Left lung (tissue), 10 donors: ENCODE data around the gene EXOC7. TPM values are rescaled to one million over a fixed set of nuclear protein-coding genes. Genes with fewer than 3 reads are reported as not detected.
"Not testable (repeated sequence)": the region's sequence is repeated elsewhere in the genome, so short reads cannot be mapped to it uniquely, and the experiment has no call there.

Experiments
- ATAC-seq: fragments of 200-7000 bp; cut with Tn5 transposase; one replicate; pipeline ENCODE4 v1.9.1; 2020; ENCODE audit warnings: moderate library complexity
- DNase-seq, 4 donors: peaks; one replicate each; pipeline ENCODE4 v3.0.0-alpha.2; 2013 to 2020
- H3K27ac ChIP-seq, 2 donors: fragments of 200-600 bp; sonication (generic) in 1 of 2; one replicate each; pipeline versions ENCODE4 v1.5.0 to v1.8.0; 2020 to 2021
- H3K27me3 ChIP-seq, 2 donors: fragments of 200-600 bp; sonication (generic) in 1 of 2; one replicate each; pipeline versions ENCODE4 v1.5.0 to v1.8.0; 2020 to 2021
- H3K36me3 ChIP-seq, 2 donors: fragments of 200-600 bp; sonication (generic) in 1 of 2; one replicate each; pipeline versions ENCODE4 v1.5.0 to v1.8.0; 2020 to 2021
- H3K4me1 ChIP-seq, 2 donors: fragments of 200-600 bp; one replicate each; pipeline ENCODE4 v1.8.0; 2021
- H3K4me3 ChIP-seq, 2 donors: fragments of 200-600 bp; sonication (generic) in 1 of 2; one replicate each; pipeline versions ENCODE4 v1.5.0 to v1.8.0; 2020 to 2021; ENCODE audit warnings: mild to moderate bottlenecking in 1 of 2
- H3K9me3 ChIP-seq, 2 donors: fragments of 200-600 bp; sonication (generic) in 1 of 2; one replicate each; pipeline versions ENCODE4 v1.5.0 to v1.8.0; 2020 to 2021
- intact Hi-C, 2 donors: fragments of 100-400 bp; cut with DNase I; formaldehyde crosslinking; loops; one replicate each; pipeline versions ENCODE4 v1.11.2 to v1.14.2; 2022
- polyA plus RNA-seq, 6 donors: library from polyadenylated mRNA; unstranded; fragments of 120-200 nt; gene quantifications; one replicate each; pipeline ENCODE4 v1.2.1, GENCODE V29; 2013; ENCODE audit not compliant: insufficient read length in 6 of 6
- total RNA-seq, 2 donors: library from RNA; stranded (reverse); fragmentation: NEBNext Ultra II Directional; extraction: Animal tissue kit (Norgen Biotek cat#: 25700); gene quantifications; one replicate each; pipeline ENCODE4 v1.2.1, GENCODE V29; 2021
- TF ChIP-seq, protein P1 (sequence below), 2 donors: fragments of 200-600 bp; sonication (generic) in 1 of 2; IDR thresholded peaks; one replicate each; pipeline versions ENCODE4 v1.5.0 to v1.8.0; 2021; ENCODE audit warnings: antibody characterized with exemption in 2 of 2
- donor health status: DM: no; HTN: yes; CAD: no.
- donor health status: DM: no; HTN: no; CAD: no.

EXOC7 gene
- total and polyA plus RNA-seq, 8 donors, result 114 to 178 (median 162) TPM

DNA sequence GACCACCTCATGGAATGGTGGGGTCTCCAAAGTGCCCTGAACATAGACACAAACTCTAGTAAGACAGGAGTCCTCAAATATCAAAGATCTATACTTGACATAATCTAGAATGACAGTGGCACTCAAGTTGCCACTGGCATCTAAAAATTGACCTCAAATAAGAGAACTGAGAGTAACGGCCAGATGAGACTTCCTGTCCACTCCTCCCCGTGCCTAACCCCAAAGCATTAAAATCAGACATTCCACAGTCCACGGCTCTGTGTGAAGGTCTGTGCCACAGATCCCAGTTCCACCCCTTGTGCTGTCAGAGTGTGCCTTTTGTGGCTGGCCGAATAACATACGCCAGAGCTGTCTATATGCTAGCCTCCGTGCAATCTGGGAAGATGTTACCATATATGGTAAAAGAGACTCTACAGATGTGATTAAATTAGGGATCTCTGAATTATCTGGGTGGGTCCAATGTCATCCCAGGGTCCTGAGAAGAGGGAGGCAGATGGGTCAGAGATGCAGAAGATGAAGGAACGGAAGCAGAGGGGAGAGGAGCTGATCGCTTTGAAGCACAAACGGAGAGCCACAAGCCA lies 55.5 kb downstream of the EXOC7 start:
- no peak overlapping the region for H3K4me3 ChIP-seq
- TF ChIP-seq, protein P1, sequence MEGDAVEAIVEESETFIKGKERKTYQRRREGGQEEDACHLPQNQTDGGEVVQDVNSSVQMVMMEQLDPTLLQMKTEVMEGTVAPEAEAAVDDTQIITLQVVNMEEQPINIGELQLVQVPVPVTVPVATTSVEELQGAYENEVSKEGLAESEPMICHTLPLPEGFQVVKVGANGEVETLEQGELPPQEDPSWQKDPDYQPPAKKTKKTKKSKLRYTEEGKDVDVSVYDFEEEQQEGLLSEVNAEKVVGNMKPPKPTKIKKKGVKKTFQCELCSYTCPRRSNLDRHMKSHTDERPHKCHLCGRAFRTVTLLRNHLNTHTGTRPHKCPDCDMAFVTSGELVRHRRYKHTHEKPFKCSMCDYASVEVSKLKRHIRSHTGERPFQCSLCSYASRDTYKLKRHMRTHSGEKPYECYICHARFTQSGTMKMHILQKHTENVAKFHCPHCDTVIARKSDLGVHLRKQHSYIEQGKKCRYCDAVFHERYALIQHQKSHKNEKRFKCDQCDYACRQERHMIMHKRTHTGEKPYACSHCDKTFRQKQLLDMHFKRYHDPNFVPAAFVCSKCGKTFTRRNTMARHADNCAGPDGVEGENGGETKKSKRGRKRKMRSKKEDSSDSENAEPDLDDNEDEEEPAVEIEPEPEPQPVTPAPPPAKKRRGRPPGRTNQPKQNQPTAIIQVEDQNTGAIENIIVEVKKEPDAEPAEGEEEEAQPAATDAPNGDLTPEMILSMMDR (IDR thresholded peaks at IDR 0.05), result no peak
- no peaks in the 10 kb centered on the region for H3K27me3 ChIP-seq
- peaks cover 4 to 13% of the 10 kb centered on the region in 2 donors for H3K4me1 ChIP-seq
- no peak for DNase-seq
- intact Hi-C loops, result no loop called here
- no peaks in the 10 kb centered on the region for H3K9me3 ChIP-seq
- no peak overlapping the region for H3K27ac ChIP-seq
- ATAC-seq, result no peak
- H3K36me3 ChIP-seq, result peaks cover 0 to 99% of the 10 kb centered on the region in 2 donors

DNA sequence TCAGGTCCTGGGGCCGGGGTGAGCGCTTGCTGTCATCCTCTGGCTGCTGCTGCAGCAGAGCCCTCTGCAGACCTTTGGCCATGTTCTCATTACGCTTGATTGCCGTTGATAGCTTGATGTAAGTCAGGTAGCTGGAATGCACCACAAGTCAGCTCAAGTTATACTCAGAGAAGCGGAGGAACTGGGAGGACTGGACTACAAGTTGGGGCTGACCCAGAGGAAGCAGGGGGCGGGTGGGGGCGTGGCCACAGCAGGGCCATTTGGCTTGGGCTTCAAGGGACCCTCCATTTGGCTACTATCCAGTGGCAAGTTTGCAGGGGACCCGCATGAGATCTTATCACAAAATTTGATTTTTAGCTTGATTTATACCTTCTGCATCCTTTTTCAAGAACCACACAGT lies 57.5 kb downstream of the EXOC7 start:
- DNase-seq (no peak), ATAC-seq (no peak)
- Histone ChIP-seq H3K4me1 (peaks cover 4 to 13% of the 10 kb centered on the region in 2 donors), H3K4me3 (no peak overlapping the region), H3K36me3 (peaks cover 0 to 100% of the 10 kb centered on the region in 2 donors), H3K27ac (no peak overlapping the region), H3K9me3 (no peaks in the 10 kb centered on the region), H3K27me3 (no peaks in the 10 kb centered on the region)
- TF ChIP-seq, protein P1 (IDR thresholded peaks at IDR 0.05), result no peak
- intact Hi-C loops, result no loop called here

DNA sequence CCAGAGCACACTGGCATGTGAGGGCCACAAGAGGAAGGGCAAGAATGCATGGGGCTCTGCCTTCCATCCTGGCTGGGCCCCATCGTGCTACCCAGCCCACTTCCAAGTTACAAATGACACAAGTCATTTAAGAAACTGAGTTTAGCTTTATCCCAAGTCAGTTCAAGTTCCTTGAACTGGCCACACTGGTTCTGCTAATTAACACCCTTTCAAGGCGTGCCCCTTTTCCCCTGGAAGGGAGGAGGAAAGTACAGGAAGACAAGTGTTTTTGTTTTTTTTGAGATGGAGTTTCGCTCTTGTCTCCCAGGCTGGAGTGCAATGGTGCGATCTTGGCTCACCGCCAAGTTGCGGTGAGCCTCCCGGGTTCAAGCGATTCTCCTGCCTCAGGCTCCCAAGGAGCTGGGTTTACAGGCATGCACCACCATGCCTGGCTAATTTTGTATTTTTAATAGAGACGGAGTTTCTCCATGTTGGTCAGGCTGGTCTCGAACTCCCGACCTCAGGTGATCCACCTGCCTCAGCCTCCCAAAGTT lies 59.0 kb downstream of the EXOC7 start:
- H3K27me3 ChIP-seq, H3K9me3 ChIP-seq, DNase-seq, intact Hi-C loops, H3K4me1 ChIP-seq, H3K27ac ChIP-seq, H3K4me3 ChIP-seq, ATAC-seq: not testable (repeated sequence)
- peaks cover 0 to 100% of the 10 kb centered on the region in 2 donors for H3K36me3 ChIP-seq

DNA sequence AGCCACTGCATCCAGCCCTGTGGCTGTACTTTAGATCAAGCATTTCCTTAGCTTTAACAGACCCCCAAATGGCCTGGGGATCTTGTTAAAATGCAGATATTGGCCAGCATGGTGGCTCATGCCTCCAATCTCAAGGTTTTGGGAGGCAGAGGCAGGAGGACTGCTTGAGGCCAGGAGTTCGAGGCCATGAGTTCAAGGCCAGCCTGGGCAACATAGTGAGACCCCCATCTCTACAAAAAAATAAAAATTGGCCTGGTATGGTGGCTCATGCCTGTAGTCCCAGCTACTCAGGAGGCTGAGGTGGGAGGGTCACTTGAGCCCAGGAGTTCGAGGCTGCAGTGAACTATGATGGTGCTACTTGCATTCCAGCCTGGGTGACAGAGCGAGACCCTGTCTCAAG lies 60.7 kb downstream of the EXOC7 start:
- ATAC-seq, DNase-seq, H3K4me1 ChIP-seq, H3K4me3 ChIP-seq, intact Hi-C loops, H3K27me3 ChIP-seq, H3K27ac ChIP-seq, H3K9me3 ChIP-seq: not testable (repeated sequence)
- H3K36me3 ChIP-seq, result peaks cover 0 to 100% of the 10 kb centered on the region in 2 donors

DNA sequence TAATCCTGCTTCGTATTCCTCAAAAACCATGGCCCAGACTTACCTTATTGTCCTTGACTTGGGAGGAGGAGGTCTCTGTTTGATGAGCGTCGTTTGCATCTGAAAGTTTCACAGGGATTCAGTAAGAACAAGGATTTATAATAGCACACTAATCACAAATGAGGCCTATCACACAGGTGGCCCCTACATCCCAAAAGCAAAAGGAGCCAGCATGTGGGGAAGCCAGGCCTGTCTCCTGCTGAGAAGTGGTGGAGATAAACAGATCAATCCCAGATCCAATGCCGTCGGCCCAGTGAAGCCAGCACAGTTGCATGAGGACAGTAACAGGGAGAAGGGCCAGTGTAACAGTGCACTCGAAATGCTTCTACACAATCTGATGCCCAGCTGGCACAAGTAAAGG lies 63.2 kb downstream of the EXOC7 start:
- Histone ChIP-seq H3K27ac (no peak overlapping the region), H3K27me3 (no peaks in the 10 kb centered on the region), H3K4me1 (no peaks in the 10 kb centered on the region), H3K9me3 (no peaks in the 10 kb centered on the region), H3K36me3 (peaks cover 0 to 84% of the 10 kb centered on the region in 2 donors), H3K4me3 (no peak overlapping the region)
- intact Hi-C loops, result no loop called here
- no peak for ATAC-seq
- no peak for DNase-seq
- TF ChIP-seq, protein P1 (IDR thresholded peaks at IDR 0.05), result no peak

DNA sequence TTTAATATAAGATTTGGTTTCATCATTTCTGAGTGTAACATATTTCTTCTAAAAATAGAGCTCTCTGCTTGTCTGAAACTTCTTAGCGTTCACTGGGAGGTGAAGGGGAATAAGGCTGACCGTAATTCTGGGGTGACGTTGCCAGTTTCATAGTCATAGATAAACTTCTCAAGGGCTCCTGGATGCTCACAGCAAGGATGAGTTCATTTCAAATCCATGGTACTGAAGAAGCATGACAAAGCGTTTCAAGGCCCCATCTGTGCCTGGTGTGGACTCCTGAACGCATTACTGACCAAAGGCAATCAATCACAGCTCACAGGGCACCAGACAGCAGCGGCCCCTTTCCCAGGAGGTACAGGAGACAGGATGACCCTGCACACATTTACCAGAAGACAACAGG lies 64.5 kb downstream of the EXOC7 start:
- ATAC-seq (no peak), DNase-seq (no peak)
- TF ChIP-seq, protein P1 (IDR thresholded peaks at IDR 0.05), result no peak
- intact Hi-C loops, result no loop called here
- H3K9me3 ChIP-seq, result no peaks in the 10 kb centered on the region
- H3K4me1 ChIP-seq, result no peaks in the 10 kb centered on the region
- peaks cover 0 to 72% of the 10 kb centered on the region in 2 donors for H3K36me3 ChIP-seq
- no peaks in the 10 kb centered on the region for H3K27me3 ChIP-seq
- no peak overlapping the region for H3K4me3 ChIP-seq
- H3K27ac ChIP-seq, result no peak overlapping the region
